ENCODE measurements around the gene MAGI1. TPM values are rescaled to one million over a fixed set of nuclear protein-coding genes. Genes with fewer than 3 reads are reported as not detected.
A peak's percentile ranks its signal among the peaks of the same experiment; 100 is the strongest.

Gene MAGI1
- total RNA-seq, 1 donor from 2014 or later = 18.7 TPM

GRCh38 chr3:65960087-65960486 lies 78.6 kb downstream of the MAGI1 start:
- Mint-ChIP-seq H3K4me1 (ENCODE audit: low read depth) (peaks cover 64% of the 10 kb centered on the region), H3K4me3 (ENCODE audit: unreplicated experiment) (no peak overlapping the region), H3K27ac (ENCODE audit: unreplicated experiment) (peak overlapping the region; percentile 75), H3K27me3 (ENCODE audit: low read depth) (no peaks in the 10 kb centered on the region), H3K36me3 (ENCODE audit: low read depth) (no peaks in the 10 kb centered on the region), H3K9me3 (ENCODE audit: low read depth) (no peaks in the 10 kb centered on the region)
- no peak for DNase-seq (ENCODE audit: low spot score)
- no peak for TF ChIP-seq CTCF (IDR thresholded peaks at IDR 0.05)

DNA sequence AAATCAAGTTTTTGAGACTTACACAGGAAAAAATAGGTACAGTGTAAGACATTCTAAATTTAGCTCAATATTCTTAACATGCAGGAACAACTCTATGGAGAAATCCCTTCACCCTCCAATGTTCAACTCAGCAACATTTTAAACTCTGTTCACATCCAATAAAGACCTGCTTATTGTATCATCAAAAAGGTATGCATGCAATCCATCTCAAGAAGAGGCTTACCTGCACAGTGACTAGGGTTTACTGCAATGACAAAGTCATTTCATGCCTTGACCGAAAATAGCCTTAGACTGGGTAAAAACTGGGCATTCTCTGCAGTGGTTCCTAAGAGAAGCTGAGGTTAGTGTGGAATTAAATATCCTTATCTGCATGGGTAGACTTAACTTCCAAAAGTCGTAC lies 80.5 kb downstream of the MAGI1 start:
- TF ChIP-seq CTCF (IDR thresholded peaks at IDR 0.05) = no peak
- DNase-seq (ENCODE audit: low spot score) = no peak
- Mint-ChIP-seq H3K9me3 (ENCODE audit: low read depth) (no peaks in the 10 kb centered on the region), H3K27me3 (ENCODE audit: low read depth) (no peaks in the 10 kb centered on the region), H3K36me3 (ENCODE audit: low read depth) (no peaks in the 10 kb centered on the region), H3K27ac (ENCODE audit: unreplicated experiment) (no peak overlapping the region), H3K4me3 (ENCODE audit: unreplicated experiment) (no peak overlapping the region), H3K4me1 (ENCODE audit: low read depth) (peaks cover 70% of the 10 kb centered on the region)

GRCh38 chr3:65955792-65956477 lies 82.8 kb downstream of the MAGI1 start:
- H3K27ac Mint-ChIP-seq (ENCODE audit: unreplicated experiment) = peak overlapping the region; percentile 81
- TF ChIP-seq CTCF (IDR thresholded peaks at IDR 0.05) = no peak

DNA sequence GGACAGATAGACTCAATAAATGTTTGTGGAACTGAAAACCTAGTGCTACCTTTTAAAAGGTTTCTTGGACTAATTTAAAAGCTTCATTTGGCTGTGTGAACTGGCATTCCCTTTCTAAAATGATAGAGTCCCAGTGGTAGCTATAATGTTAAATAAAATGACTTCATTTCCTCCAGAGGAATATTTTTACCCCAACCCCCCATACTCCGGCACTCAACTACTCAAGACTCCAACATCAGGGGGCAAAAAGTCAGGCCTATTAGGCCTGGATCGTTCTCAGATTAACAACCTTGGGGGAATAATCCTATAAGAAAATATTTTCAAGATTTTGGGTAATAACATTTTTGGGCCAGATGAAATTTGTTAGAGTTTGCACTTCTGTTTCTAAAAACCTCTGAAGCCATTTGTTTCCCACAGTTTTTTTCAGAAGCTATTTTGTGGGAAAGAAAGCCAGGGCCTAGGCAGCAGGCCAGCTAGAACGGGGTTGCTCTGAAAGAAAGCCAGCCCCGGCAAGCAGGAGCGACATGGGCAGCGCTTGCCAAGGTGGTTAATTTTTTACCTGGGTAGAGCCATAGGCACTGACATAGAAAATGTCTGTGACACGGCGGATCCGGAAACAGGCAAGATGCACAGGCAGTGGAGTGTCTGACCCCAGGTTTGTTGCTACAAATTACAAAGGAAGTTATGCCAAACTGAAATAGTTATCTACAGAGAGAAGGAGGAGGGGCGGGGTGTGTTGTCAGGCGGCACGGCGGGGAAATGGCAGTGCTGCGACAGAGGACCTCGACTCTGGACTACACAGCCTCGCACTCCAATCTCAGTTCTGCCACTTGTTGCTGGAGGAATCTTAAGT lies 84.6 kb downstream of the MAGI1 start:
- peak overlapping the region; percentile 17 for H3K4me3 Mint-ChIP-seq (ENCODE audit: unreplicated experiment)
- TF ChIP-seq CTCF (IDR thresholded peaks at IDR 0.05) = no peak
- H3K9me3 Mint-ChIP-seq (ENCODE audit: low read depth) = no peaks in the 10 kb centered on the region
- no peaks in the 10 kb centered on the region for H3K36me3 Mint-ChIP-seq (ENCODE audit: low read depth)
- H3K27me3 Mint-ChIP-seq (ENCODE audit: low read depth) = no peaks in the 10 kb centered on the region
- DNase-seq (ENCODE audit: low spot score) = no peak
- H3K27ac Mint-ChIP-seq (ENCODE audit: unreplicated experiment) = peak overlapping the region; percentile 94
- peaks cover 78% of the 10 kb centered on the region for H3K4me1 Mint-ChIP-seq (ENCODE audit: low read depth)

More at GRCh38 chr3:65955792-65956477, 82.8 kb downstream of the MAGI1 start:
- Mint-ChIP-seq H3K4me3 (ENCODE audit: unreplicated experiment) (no peak overlapping the region), H3K36me3 (ENCODE audit: low read depth) (no peaks in the 10 kb centered on the region), H3K9me3 (ENCODE audit: low read depth) (no peaks in the 10 kb centered on the region), H3K27me3 (ENCODE audit: low read depth) (no peaks in the 10 kb centered on the region), H3K4me1 (ENCODE audit: low read depth) (peaks cover 77% of the 10 kb centered on the region)
- no peak for DNase-seq (ENCODE audit: low spot score)

DNA sequence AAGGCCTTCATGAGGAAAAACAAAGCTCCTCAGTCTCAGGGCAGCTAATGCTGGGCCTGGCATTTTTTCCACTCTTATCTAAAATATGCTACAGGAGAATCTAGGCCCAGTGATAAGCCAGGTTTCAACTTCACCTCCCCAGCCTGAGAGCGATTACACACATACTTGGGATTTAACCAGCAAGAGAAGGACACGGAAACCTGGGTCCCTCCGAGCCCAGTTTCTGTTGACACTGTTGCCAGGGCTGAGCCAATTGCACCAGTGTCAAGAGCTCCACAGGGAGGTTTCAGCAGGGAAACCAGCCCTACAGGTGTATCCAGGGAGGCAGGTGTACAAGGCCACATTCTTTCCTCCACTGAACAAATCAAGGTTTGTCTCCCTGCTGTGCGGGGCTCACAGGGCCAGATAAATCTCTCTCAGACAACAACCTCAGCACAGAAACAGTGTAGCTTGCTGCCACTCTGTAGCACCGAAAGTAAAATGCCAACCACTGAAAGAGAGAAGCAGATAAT lies 85.4 kb downstream of the MAGI1 start:
- no peak for TF ChIP-seq CTCF (IDR thresholded peaks at IDR 0.05)
- Mint-ChIP-seq H3K27me3 (ENCODE audit: low read depth) (no peaks in the 10 kb centered on the region), H3K4me1 (ENCODE audit: low read depth) (peaks cover 79% of the 10 kb centered on the region), H3K4me3 (ENCODE audit: unreplicated experiment) (peak overlapping the region; percentile 29), H3K36me3 (ENCODE audit: low read depth) (no peaks in the 10 kb centered on the region), H3K27ac (ENCODE audit: unreplicated experiment) (peak overlapping the region; percentile 94), H3K9me3 (ENCODE audit: low read depth) (no peaks in the 10 kb centered on the region)
- no peak for DNase-seq (ENCODE audit: low spot score)
